B cell (primary cell): Measurements from ENCODE around the gene LRCH1. TPM values are rescaled to one million over a fixed set of nuclear protein-coding genes. Genes with fewer than 3 reads are reported as not detected.

Experiments
- ATAC-seq: fragments of 200-7000 bp; cut with Tn5 transposase; one replicate; pipeline ENCODE4 v1.10.0; 2021; ENCODE audit warnings: low read depth, mild to moderate bottlenecking, moderate number of reproducible peaks, moderate library complexity
- CTCF ChIA-PET: fragments of 350-600 bp; sonication (Branson Sonifier 250); formaldehyde crosslinking; loops from one replicate; lab custom pipeline; 2021; ENCODE audit warnings: antibody characterized with exemption, inconsistent platforms; lab: Charles Lee
- POLR2A ChIA-PET: fragments of 350-600 bp; sonication (Branson Sonifier 250); formaldehyde crosslinking; loops from one replicate; lab custom pipeline; 2021; ENCODE audit warnings: antibody characterized with exemption; lab: Charles Lee
- DNase-seq: peaks from one replicate; pipeline ENCODE4 v3.0.0; 2013
- H2AFZ ChIP-seq: 2 replicates; pipeline ENCODE4 v1.6.1; 2012; ENCODE audit warnings: mild to moderate bottlenecking, low read depth, low read length; ENCODE audit not compliant: insufficient read depth, poor library complexity, severe bottlenecking
- H3K27ac ChIP-seq, 2 donors: 1 replicate in 1 of 2; 2 replicates in 1 of 2; pipeline ENCODE4 v1.5.1; 2012 to 2013; ENCODE audit warnings: low read length in 2 of 2, mild to moderate bottlenecking in 2 of 2, moderate library complexity in 1 of 2
- H3K27me3 ChIP-seq, 4 experiments: fragments of 200-600 bp in 1 of 4; sonication (generic) in 1 of 4; replicated peaks in 1 of 4; 1 replicate in 2 of 4; 2 replicates in 2 of 4; pipeline versions ENCODE4 v1.6.1 to v1.7.0; 2013 to 2016; ENCODE audit warnings: low read length in 3 of 4, mild to moderate bottlenecking in 2 of 4, mixed read lengths in 1 of 4, moderate library complexity in 1 of 4; ENCODE audit not compliant: insufficient read depth in 4 of 4, control insufficient read depth in 3 of 4; ENCODE audit errors: control extremely low read depth in 1 of 4
- H3K36me3 ChIP-seq, 2 experiments: replicated peaks in 1 of 2; 1 replicate in 1 of 2; 2 replicates in 1 of 2; pipeline versions ENCODE4 v1.6.1 to v1.7.1; 2013; ENCODE audit warnings: low read length in 1 of 2; ENCODE audit not compliant: insufficient read depth in 2 of 2, control insufficient read depth in 1 of 2; ENCODE audit errors: control extremely low read depth in 1 of 2, extremely low read depth in 1 of 2
- H3K4me1 ChIP-seq, 2 donors: fragments of 200-600 bp in 1 of 2; sonication (generic) in 1 of 2; 1 replicate in 1 of 2; 2 replicates in 1 of 2; pipeline versions ENCODE4 v1.5.1 to v1.6.1; 2013 to 2017; ENCODE audit warnings: low read length in 2 of 2; ENCODE audit not compliant: control insufficient read depth in 2 of 2, insufficient read depth in 2 of 2
- H3K4me2 ChIP-seq: replicated peaks from 2 replicates; pipeline ENCODE3; 2012; ENCODE audit warnings: mild to moderate bottlenecking, low read depth, low read length; ENCODE audit not compliant: poor library complexity, severe bottlenecking
- H3K4me3 ChIP-seq, 5 experiments: fragments of 200-600 bp in 1 of 5; sonication (generic) in 1 of 5; 1 replicate in 3 of 5; 2 replicates in 2 of 5; pipeline versions ENCODE4 v1.5.1 to v1.7.0; 2011 to 2016; ENCODE audit warnings: low read length in 4 of 5, mild to moderate bottlenecking in 4 of 5, low read depth in 2 of 5, control low read depth in 1 of 5, moderate library complexity in 1 of 5; ENCODE audit not compliant: insufficient read depth in 1 of 5; ENCODE audit errors: control extremely low read depth in 1 of 5, extremely low read depth in 1 of 5
- H3K79me2 ChIP-seq: fragments of 200-600 bp; sonication (generic); one replicate; pipeline ENCODE4 v1.6.0; 2016; ENCODE audit warnings: low read length; ENCODE audit not compliant: control insufficient read depth, insufficient read depth
- H3K9ac ChIP-seq: fragments of 200-600 bp; sonication (generic); 2 replicates; pipeline ENCODE4 v1.6.1; 2017; ENCODE audit warnings: mild to moderate bottlenecking, low read length, moderate library complexity
- H3K9me3 ChIP-seq, 3 donors: one replicate each; pipeline versions ENCODE4 v1.6.1 to v1.7.1; 2013; ENCODE audit warnings: low read length in 2 of 3; ENCODE audit not compliant: control insufficient read depth in 2 of 3, insufficient read depth in 1 of 3; ENCODE audit errors: control extremely low read depth in 1 of 3
- H4K20me1 ChIP-seq: 2 replicates; pipeline ENCODE4 v1.6.0; 2012; ENCODE audit warnings: mild to moderate bottlenecking, low read length; ENCODE audit not compliant: insufficient read depth, control insufficient read depth, poor library complexity, severe bottlenecking
- H3K27ac Mint-ChIP-seq: one replicate; pipeline ENCODE4 v1.8.0; 2021; ENCODE audit warnings: mixed read lengths
- H3K27me3 Mint-ChIP-seq: one replicate; pipeline ENCODE4 v1.8.0; 2021; ENCODE audit warnings: mixed read lengths
- H3K4me1 Mint-ChIP-seq: one replicate; pipeline ENCODE4 v1.8.0; 2021; ENCODE audit warnings: mixed read lengths
- H3K4me3 Mint-ChIP-seq: one replicate; pipeline ENCODE4 v1.8.0; 2021; ENCODE audit warnings: mixed read lengths
- H3K9me3 Mint-ChIP-seq: one replicate; pipeline ENCODE4 v1.8.0; 2022; ENCODE audit warnings: mixed read lengths; ENCODE audit not compliant: insufficient read depth
- CTCF ChIP-seq: fragments of 200-600 bp; IDR thresholded peaks from one replicate; pipeline ENCODE4 v1.8.0; 2022; ENCODE audit warnings: antibody characterized with exemption, mild to moderate bottlenecking
- EZH2 ChIP-seq: IDR thresholded peaks from 2 replicates; pipeline ENCODE4 v1.6.1; 2012; ENCODE audit warnings: borderline replicate concordance, low read depth, mild to moderate bottlenecking, moderate library complexity, low read length; ENCODE audit not compliant: insufficient read depth, poor library complexity, severe bottlenecking
- WGBS: methylation state at CpG from one replicate; pipeline ENCODE4 v1.1.5; 2013; ENCODE audit warnings: missing lambda C conversion rate; ENCODE audit not compliant: insufficient coverage; 5-methylcytosine and 5-hydroxymethylcytosine counted together
- intact Hi-C: fragments of 100-400 bp; cut with micrococcal nuclease; formaldehyde crosslinking; loops from one replicate; pipeline ENCODE4 v1.10.0; 2022
- polyA plus RNA-seq: library from polyadenylated mRNA; depleted of rRNA; stranded (reverse); fragments of >200 nt; gene quantifications from 2 replicates; pipeline ENCODE4 v1.2.3, GENCODE V29; 2012
- total RNA-seq, 2 donors: library from RNA; stranded (reverse); fragments of 120-200 nt in 1 of 2; gene quantifications; 1 replicate in 1 of 2; 2 replicates in 1 of 2; pipeline versions ENCODE4 v1.2.3 to v1.2.4, GENCODE V29; 2013 to 2022

LRCH1 gene
- total and polyA plus RNA-seq, 2 donors (not counting 1 experiment from before 2014, with no cell fraction given), result 13.0 to 50.3 TPM

DNA sequence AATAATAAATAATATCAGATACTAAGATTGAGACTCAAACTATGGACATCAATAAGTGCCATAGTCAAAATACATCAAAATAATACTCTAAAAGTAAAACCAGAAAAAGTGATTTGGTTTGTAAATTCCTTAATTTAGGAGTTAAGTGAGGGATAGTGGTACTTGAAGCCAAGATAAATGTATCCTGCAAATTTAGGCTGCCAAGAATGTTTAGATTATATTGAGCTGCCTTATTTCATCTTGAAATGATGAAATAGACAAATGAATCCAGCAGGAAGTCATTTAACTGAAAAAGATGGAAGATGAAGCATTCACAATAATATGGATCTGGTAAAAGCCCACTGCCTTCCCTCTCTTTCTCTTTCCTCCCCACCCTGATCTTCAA is 112.3 kb downstream of the LRCH1 start:
- TF ChIP-seq EZH2 (no peak), CTCF (no peak)
- Histone ChIP-seq H2AFZ (peak overlapping the region; percentile 38), H3K9me3 (no peaks in the 10 kb centered on the region), H3K4me3 (no peak overlapping the region), H3K27ac (peak overlapping the region; percentile 72 to 89), H4K20me1 (no peaks in the 10 kb centered on the region), H3K79me2 (peaks cover 75% of the 10 kb centered on the region), H3K4me1 (peaks cover 62% of the 10 kb centered on the region in 2 donors), H3K4me2 (peak overlapping the region; percentile 88), H3K27me3 (no peaks in the 10 kb centered on the region), H3K36me3 (peaks cover 0 to 5% of the 10 kb centered on the region in 2 experiments), H3K9ac (peak overlapping the region; percentile 18)
- Mint-ChIP-seq H3K4me1 (peaks cover 78% of the 10 kb centered on the region), H3K27me3 (no peaks in the 10 kb centered on the region), H3K27ac (peak overlapping the region; percentile 88), H3K4me3 (peak overlapping the region; percentile 41), H3K9me3 (no peaks in the 10 kb centered on the region)
- DNase-seq (no peak), ATAC-seq (no peak)
- ChIA-PET CTCF (interaction anchor here (1.5 to 2.8 kb wide), 2 partner anchors 56 to 113 kb away, joined by 3 to 25 read pairs; no protein-coding TSS in a partner anchor), POLR2A (no interaction called here)
- intact Hi-C loops, result loop anchor here (5.0 to 10.0 kb wide), 2 partner anchors 88 to 280 kb away; partner anchors contain the start of gene RUBCNL

DNA sequence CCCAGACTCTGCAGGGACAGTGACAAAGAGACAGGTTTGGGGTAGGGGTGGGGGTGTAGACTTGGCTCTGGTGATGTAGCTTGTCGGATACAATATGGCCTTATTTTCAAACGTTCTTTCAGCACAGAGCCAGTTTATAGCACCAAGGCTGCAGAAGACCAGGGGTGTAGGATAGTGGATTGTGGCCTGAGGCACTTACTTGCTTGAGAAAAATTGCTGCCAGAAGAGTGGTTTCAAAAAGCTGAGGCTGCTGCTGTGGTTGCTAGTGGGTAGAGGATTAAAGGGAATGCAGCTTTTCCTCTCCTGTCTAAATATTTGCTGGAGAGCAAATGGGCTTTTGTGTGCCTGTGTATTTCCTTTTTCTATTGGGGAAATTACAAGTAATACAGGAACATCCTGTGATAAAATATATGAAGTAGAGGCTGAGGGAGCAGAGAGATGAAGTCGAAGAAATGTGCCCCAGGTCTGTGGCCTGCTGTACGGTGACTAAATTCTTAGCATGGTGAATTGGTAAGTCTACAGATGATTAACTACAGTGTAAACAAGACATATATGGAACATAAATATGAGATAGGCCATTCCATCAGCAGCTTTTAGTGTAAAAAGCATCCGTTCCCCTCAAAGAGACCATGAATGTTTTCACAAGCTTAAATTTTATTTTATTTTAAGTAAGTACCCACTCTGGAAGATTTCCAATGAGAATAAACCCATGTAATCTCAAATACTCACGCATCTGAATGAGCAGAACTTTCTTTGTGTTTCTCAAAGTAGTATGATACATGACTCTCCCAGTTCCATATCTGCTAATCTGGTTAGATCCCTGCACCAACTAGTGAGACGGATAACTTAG is 112.9 kb downstream of the LRCH1 start:
- intact Hi-C loops, result loop anchor here (2.0 to 10.0 kb wide), 3 partner anchors 17 to 281 kb away; partner anchors contain the start of gene RUBCNL
- H3K36me3 ChIP-seq, result peaks cover 0 to 12% of the 10 kb centered on the region in 2 experiments
- H3K79me2 ChIP-seq, result peaks cover 75% of the 10 kb centered on the region
- TF ChIP-seq CTCF, result no peak
- no peak for TF ChIP-seq EZH2
- peaks cover 56 to 57% of the 10 kb centered on the region in 2 donors for H3K4me1 ChIP-seq
- H3K4me2 ChIP-seq, result peak overlapping the region; percentile 88
- Mint-ChIP-seq H3K27me3 (no peaks in the 10 kb centered on the region), H3K4me3 (peak overlapping the region; percentile 41), H3K27ac (peak overlapping the region; percentile 88), H3K4me1 (peaks cover 76% of the 10 kb centered on the region), H3K9me3 (no peaks in the 10 kb centered on the region)
- H4K20me1 ChIP-seq, result no peaks in the 10 kb centered on the region
- ChIA-PET POLR2A (no interaction called here), CTCF (interaction anchor here (1.2 to 2.8 kb wide), 4 partner anchors 8 to 114 kb away, joined by 3 to 25 read pairs (median 3); no protein-coding TSS in a partner anchor)
- H2AFZ ChIP-seq, result peak overlapping the region; percentile 38
- H3K9me3 ChIP-seq, result no peaks in the 10 kb centered on the region
- 27% methylated on average over 3 of the region's 7 CpGs for WGBS
- no peaks in the 10 kb centered on the region for H3K27me3 ChIP-seq
- peak overlapping the region; percentile 72 to 89 for H3K27ac ChIP-seq
- H3K9ac ChIP-seq, result peak overlapping the region; percentile 18
- ATAC-seq (no peak), DNase-seq (no peak)
- no peak overlapping the region for H3K4me3 ChIP-seq
